Measurements from ENCODE around the gene RYR2. TPM values are rescaled to one million over a fixed set of nuclear protein-coding genes. Genes with fewer than 3 reads are reported as not detected.

RYR2 gene
- total RNA-seq, 4 donors from 2014 or later, result 1.2 to 7.0 (median 2.5) TPM

DNA sequence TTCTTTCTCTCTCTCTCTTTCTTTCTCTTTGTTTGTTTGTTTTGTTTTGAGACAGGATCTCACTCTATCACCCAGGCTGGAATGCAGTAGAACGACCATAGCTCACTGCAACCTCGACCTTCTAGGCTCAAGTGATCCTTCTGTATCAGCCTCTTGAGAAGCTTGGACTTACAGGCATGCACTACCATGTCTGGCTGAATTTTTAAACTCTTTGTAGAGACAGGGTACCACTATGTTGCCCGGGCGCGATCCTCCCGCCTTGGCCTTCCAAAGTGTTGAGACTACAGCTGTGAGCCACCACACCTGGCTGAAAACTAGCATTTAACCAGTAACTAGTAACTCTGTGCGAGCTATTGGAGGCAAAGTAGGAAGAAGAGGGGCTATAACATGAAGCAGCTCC lies 523.3 kb downstream of the RYR2 start:
- H3K4me1 ChIP-seq, result no peaks in the 10 kb centered on the region
- no peak overlapping the region for H3K27ac ChIP-seq
- no peaks in the 10 kb centered on the region for H3K36me3 ChIP-seq
- WGBS, 2 donors (ENCODE audit: low coverage in 1 of 2), result 68% methylated on average over 7 of the region's 7 CpGs; no CpG with 5 or more reads in 1 of the 2 donors
- in situ Hi-C loops (cut with MboI; ENCODE audit: low pct_ligation_motif_present in 1 of 4, low pct_unique_long_range_greater_than_20kb in 1 of 4, low sequenced_read_pairs in 3 of 4) (loop anchor here in 3 of 4 donors (25.0 kb wide), 3 partner anchors 803 to 1453 kb away; partner anchors contain the start of gene HEATR1 (in 2 of the 3)), intact Hi-C loops (cut with DNase I; ENCODE audit: low total_unique reads) (loop anchor here (10.0 kb wide), 1 partner anchor 810 kb away; no protein-coding TSS in a partner anchor)
- DNase-seq, result no peak
- TF ChIP-seq POLR2AphosphoS5 (IDR thresholded peaks at IDR 0.05) (no peak), EP300 (IDR thresholded peaks at IDR 0.05; ENCODE audit: low read depth) (no peak), POLR2A (IDR thresholded peaks at IDR 0.05) (no peak)
- TF ChIP-seq, protein P1, sequence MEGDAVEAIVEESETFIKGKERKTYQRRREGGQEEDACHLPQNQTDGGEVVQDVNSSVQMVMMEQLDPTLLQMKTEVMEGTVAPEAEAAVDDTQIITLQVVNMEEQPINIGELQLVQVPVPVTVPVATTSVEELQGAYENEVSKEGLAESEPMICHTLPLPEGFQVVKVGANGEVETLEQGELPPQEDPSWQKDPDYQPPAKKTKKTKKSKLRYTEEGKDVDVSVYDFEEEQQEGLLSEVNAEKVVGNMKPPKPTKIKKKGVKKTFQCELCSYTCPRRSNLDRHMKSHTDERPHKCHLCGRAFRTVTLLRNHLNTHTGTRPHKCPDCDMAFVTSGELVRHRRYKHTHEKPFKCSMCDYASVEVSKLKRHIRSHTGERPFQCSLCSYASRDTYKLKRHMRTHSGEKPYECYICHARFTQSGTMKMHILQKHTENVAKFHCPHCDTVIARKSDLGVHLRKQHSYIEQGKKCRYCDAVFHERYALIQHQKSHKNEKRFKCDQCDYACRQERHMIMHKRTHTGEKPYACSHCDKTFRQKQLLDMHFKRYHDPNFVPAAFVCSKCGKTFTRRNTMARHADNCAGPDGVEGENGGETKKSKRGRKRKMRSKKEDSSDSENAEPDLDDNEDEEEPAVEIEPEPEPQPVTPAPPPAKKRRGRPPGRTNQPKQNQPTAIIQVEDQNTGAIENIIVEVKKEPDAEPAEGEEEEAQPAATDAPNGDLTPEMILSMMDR (IDR thresholded peaks at IDR 0.05), result no peak
- H3K9me3 ChIP-seq, result no peaks in the 10 kb centered on the region
- no peak overlapping the region for H3K4me3 ChIP-seq
- no peaks in the 10 kb centered on the region for H3K27me3 ChIP-seq

DNA sequence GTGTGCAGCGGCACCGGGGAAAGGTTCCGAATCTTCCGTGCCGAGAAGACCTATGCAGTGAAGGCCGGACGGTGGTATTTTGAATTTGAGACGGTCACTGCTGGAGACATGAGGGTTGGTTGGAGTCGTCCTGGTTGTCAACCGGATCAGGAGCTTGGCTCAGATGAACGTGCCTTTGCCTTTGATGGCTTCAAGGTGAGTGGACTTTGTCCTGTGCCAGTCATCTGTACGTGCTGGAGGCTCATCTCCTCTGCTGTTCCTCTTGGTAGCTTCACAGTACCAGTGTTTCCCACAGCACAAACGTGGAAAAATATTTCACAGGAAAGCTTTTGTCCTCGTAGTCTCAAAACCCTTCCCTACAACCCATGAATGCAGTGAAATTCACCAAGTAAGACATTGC lies 524.6 kb downstream of the RYR2 start:
- no peak for TF ChIP-seq POLR2AphosphoS5 (IDR thresholded peaks at IDR 0.05)
- TF ChIP-seq POLR2A (IDR thresholded peaks at IDR 0.05), result no peak
- TF ChIP-seq EP300 (IDR thresholded peaks at IDR 0.05; ENCODE audit: low read depth), result no peak
- TF ChIP-seq, protein P1 (IDR thresholded peaks at IDR 0.05), result no peak
- no peaks in the 10 kb centered on the region for H3K36me3 ChIP-seq
- no peak overlapping the region for H3K4me3 ChIP-seq
- in situ Hi-C loops (cut with MboI; ENCODE audit: low pct_ligation_motif_present in 1 of 4, low pct_unique_long_range_greater_than_20kb in 1 of 4, low sequenced_read_pairs in 3 of 4), result loop anchor here in 3 of 4 donors (25.0 kb wide), 3 partner anchors 804 to 1454 kb away; partner anchors contain the start of gene HEATR1 (in 2 of the 3)
- no peaks in the 10 kb centered on the region for H3K9me3 ChIP-seq
- no peaks in the 10 kb centered on the region for H3K27me3 ChIP-seq
- WGBS, 2 donors (ENCODE audit: low coverage in 1 of 2), result 47 to 83% methylated on average over 3 to 14 of the region's 14 CpGs
- intact Hi-C loops (cut with DNase I; ENCODE audit: low total_unique reads), result loop anchor here (10.0 kb wide), 1 partner anchor 812 kb away; no protein-coding TSS in a partner anchor
- no peak overlapping the region for H3K27ac ChIP-seq
- DNase-seq, result no peak
- H3K4me1 ChIP-seq, result no peaks in the 10 kb centered on the region

DNA sequence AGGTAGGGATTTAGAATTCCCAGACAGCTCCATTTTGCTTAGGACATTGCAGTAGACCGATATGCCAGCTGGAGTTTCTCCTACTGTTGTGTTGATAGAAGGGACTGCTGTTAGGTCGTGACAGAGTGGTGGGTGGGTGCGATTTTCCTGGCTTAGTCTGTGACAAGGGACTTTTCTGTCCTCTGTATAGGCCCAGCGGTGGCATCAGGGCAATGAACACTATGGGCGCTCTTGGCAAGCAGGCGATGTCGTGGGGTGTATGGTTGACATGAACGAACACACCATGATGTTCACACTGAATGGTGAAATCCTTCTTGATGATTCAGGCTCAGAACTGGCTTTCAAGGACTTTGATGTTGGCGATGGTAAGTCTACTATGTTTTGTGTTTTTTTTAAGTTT lies 527.0 kb downstream of the RYR2 start:
- Histone ChIP-seq H3K27ac (no peak overlapping the region), H3K4me3 (no peak overlapping the region), H3K4me1 (no peaks in the 10 kb centered on the region), H3K27me3 (no peaks in the 10 kb centered on the region), H3K36me3 (no peaks in the 10 kb centered on the region), H3K9me3 (no peaks in the 10 kb centered on the region)
- TF ChIP-seq POLR2A (IDR thresholded peaks at IDR 0.05), result no peak
- TF ChIP-seq, protein P1 (IDR thresholded peaks at IDR 0.05), result no peak
- no peak for TF ChIP-seq POLR2AphosphoS5 (IDR thresholded peaks at IDR 0.05)
- no peak for TF ChIP-seq EP300 (IDR thresholded peaks at IDR 0.05; ENCODE audit: low read depth)
- WGBS, 2 donors (ENCODE audit: low coverage in 1 of 2), result 63 to 76% methylated on average over 5 to 9 of the region's 9 CpGs
- DNase-seq, result no peak
- in situ Hi-C loops (cut with MboI; ENCODE audit: low pct_ligation_motif_present in 1 of 4, low pct_unique_long_range_greater_than_20kb in 1 of 4, low sequenced_read_pairs in 3 of 4), result loop anchor here in 3 of 4 donors (25.0 kb wide), 3 partner anchors 807 to 1457 kb away; partner anchors contain the start of gene HEATR1 (in 2 of the 3)
- intact Hi-C loops (cut with DNase I; ENCODE audit: low total_unique reads), result loop anchor here (10.0 kb wide), 1 partner anchor 814 kb away; no protein-coding TSS in a partner anchor

DNA sequence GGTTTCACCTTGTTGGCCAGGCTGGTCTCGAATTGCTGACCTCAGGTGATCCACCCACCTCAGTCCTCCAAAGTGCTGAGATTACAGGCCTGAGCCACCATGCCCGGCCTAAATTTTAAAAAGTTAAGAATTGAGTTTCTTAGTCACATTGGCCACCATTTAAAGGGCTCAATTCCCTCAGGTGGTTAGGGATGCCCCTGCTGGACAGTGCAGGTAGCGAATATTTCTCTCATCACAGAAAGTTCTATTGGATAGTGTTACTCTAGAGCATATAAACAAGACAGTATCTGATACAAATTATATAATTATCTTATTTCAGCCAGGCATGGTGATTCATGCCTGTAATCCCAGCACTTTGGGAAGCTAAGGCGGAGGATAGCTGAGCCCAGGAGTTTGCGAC lies 528.5 kb downstream of the RYR2 start:
- Histone ChIP-seq H3K4me3 (no peak overlapping the region), H3K36me3 (no peaks in the 10 kb centered on the region), H3K27ac (no peak overlapping the region), H3K27me3 (no peaks in the 10 kb centered on the region), H3K4me1 (no peaks in the 10 kb centered on the region), H3K9me3 (peaks cover 0 to 3% of the 10 kb centered on the region in 2 donors)
- TF ChIP-seq EP300 (IDR thresholded peaks at IDR 0.05; ENCODE audit: low read depth) (no peak), POLR2A (IDR thresholded peaks at IDR 0.05) (no peak), POLR2AphosphoS5 (IDR thresholded peaks at IDR 0.05) (no peak)
- TF ChIP-seq, protein P1 (IDR thresholded peaks at IDR 0.05), result peak in 1 of 5 experiments; percentile 13
- intact Hi-C loops (cut with DNase I; ENCODE audit: low total_unique reads), result no loop called here
- DNase-seq, result no peak
- in situ Hi-C loops (cut with MboI; ENCODE audit: low pct_ligation_motif_present in 1 of 4, low pct_unique_long_range_greater_than_20kb in 1 of 4, low sequenced_read_pairs in 3 of 4), result loop anchor here in 3 of 4 donors (25.0 kb wide), 3 partner anchors 808 to 1458 kb away; partner anchors contain the start of gene HEATR1 (in 2 of the 3)
- WGBS, 2 donors (ENCODE audit: low coverage in 1 of 2), result 92 to 100% methylated on average over 4 to 5 of the region's 5 CpGs
